Neural cell (in vitro differentiated cells): ENCODE results near the gene CNRIP1. TPM values are rescaled to one million over a fixed set of nuclear protein-coding genes. Genes with fewer than 3 reads are reported as not detected.
A peak's percentile ranks its signal among the peaks of the same experiment; 100 is the strongest.

Experiments used
- H2AFZ ChIP-seq: fragments of 200-600, 300-800 bp; sonication (generic), shearing (Covaris generic); 2 replicates; pipeline ENCODE4 v1.6.0; 2014; ENCODE audit warnings: low read depth, mild to moderate bottlenecking, antibody characterized with exemption, low read length, moderate library complexity
- H3F3A ChIP-seq: fragments of 200-600 bp; shearing (Covaris generic); 2 replicates; pipeline ENCODE4 v1.6.1; 2016; ENCODE audit warnings: mild to moderate bottlenecking, moderate library complexity, mixed read lengths, antibody characterized with exemption, low read length; ENCODE audit not compliant: insufficient read depth, poor library complexity, severe bottlenecking
- H3K27ac ChIP-seq: fragments of 200-600, 300-800 bp; sonication (generic), shearing (Covaris generic); 2 replicates; pipeline ENCODE4 v1.5.1; 2014; ENCODE audit warnings: mild to moderate bottlenecking, low read length, moderate library complexity
- H3K27me3 ChIP-seq: fragments of 300-800, 200-600 bp; sonication (generic), shearing (Covaris generic); 2 replicates; pipeline ENCODE4 v1.6.0; 2014; ENCODE audit warnings: mild to moderate bottlenecking, low read depth, low read length, moderate library complexity; ENCODE audit not compliant: insufficient read depth
- H3K36me3 ChIP-seq: fragments of 300-800, 200-600 bp; sonication (generic), shearing (Covaris generic); 2 replicates; pipeline ENCODE4 v1.5.1; 2014; ENCODE audit warnings: mild to moderate bottlenecking, antibody characterized with exemption, low read length, moderate library complexity; ENCODE audit not compliant: insufficient read depth
- H3K4me2 ChIP-seq: fragments of 300-800, 200-600 bp; sonication (generic), shearing (Covaris generic); 2 replicates; pipeline ENCODE4 v1.6.0; 2014; ENCODE audit warnings: mild to moderate bottlenecking, low read length
- H3K4me3 ChIP-seq: fragments of 300-800, 200-600 bp; sonication (generic), shearing (Covaris generic); 2 replicates; pipeline ENCODE4 v1.5.1; 2014; ENCODE audit warnings: mild to moderate bottlenecking, low read length, moderate library complexity
- H3K79me2 ChIP-seq: fragments of 200-600 bp; shearing (Covaris generic); replicated peaks from 2 replicates; pipeline ENCODE4 v1.6.0; 2014; ENCODE audit warnings: mild to moderate bottlenecking, low read length, moderate library complexity; ENCODE audit not compliant: insufficient read depth
- H3K9ac ChIP-seq: fragments of 300-800, 200-600 bp; sonication (generic), shearing (Covaris generic); 2 replicates; pipeline ENCODE4 v1.6.1; 2016; ENCODE audit warnings: mild to moderate bottlenecking, low read length, mixed read lengths
- H3K9me2 ChIP-seq: fragments of 200-600 bp; shearing (Covaris generic); 2 replicates; pipeline ENCODE4 v1.6.1; 2016; ENCODE audit warnings: mild to moderate bottlenecking, low read length, mixed read lengths; ENCODE audit not compliant: insufficient read depth
- H3K9me3 ChIP-seq: fragments of 200-600, 300-800 bp; sonication (generic), shearing (Covaris generic); 2 replicates; pipeline ENCODE4 v1.6.1; 2016; ENCODE audit warnings: mild to moderate bottlenecking, mixed run types, low read length, moderate library complexity, mixed read lengths
- H4K20me1 ChIP-seq: fragments of 200-600 bp; shearing (Covaris generic); 2 replicates; pipeline ENCODE4 v1.6.1; 2016; ENCODE audit warnings: mild to moderate bottlenecking, mixed run types; ENCODE audit not compliant: insufficient read depth
- CTCF ChIP-seq: fragments of 450-650 bp; IDR thresholded peaks from 2 replicates; pipeline ENCODE4 v1.5.1; 2014; ENCODE audit warnings: antibody characterized with exemption, mild to moderate bottlenecking, moderate library complexity; ENCODE audit not compliant: poor library complexity, severe bottlenecking
- EP300 ChIP-seq: fragments of 450-650 bp; conservative IDR thresholded peaks from 2 replicates; pipeline ENCODE4 v1.6.1; 2014; ENCODE audit warnings: antibody characterized with exemption, mild to moderate bottlenecking, moderate library complexity; ENCODE audit not compliant: poor library complexity, severe bottlenecking
- EZH2 ChIP-seq: fragments of 200-600, 300-800 bp; shearing (Covaris generic), sonication (generic); IDR thresholded peaks from 2 replicates; pipeline ENCODE4 v1.6.1; 2014; ENCODE audit warnings: antibody characterized with exemption, low read length, borderline replicate concordance, mild to moderate bottlenecking; ENCODE audit not compliant: insufficient read depth, poor library complexity, severe bottlenecking
- MXI1 ChIP-seq: fragments of 450-650 bp; conservative IDR thresholded peaks from 2 replicates; pipeline ENCODE4 v1.6.1; 2014; ENCODE audit warnings: antibody characterized with exemption, mild to moderate bottlenecking; ENCODE audit not compliant: poor library complexity, severe bottlenecking
- POLR2AphosphoS5 ChIP-seq: IDR thresholded peaks from 2 replicates; pipeline ENCODE4 v1.6.1; 2012
- RAD21 ChIP-seq: fragments of 450-650 bp; conservative IDR thresholded peaks from 2 replicates; pipeline ENCODE4 v1.6.1; 2014; ENCODE audit warnings: antibody characterized with exemption, mild to moderate bottlenecking, moderate library complexity
- REST ChIP-seq: IDR thresholded peaks from 2 replicates; pipeline ENCODE4 v1.6.1; 2012; ENCODE audit warnings: borderline replicate concordance
- SMC3 ChIP-seq: fragments of 450-650 bp; conservative IDR thresholded peaks from 2 replicates; pipeline ENCODE4 v1.6.1; 2014; ENCODE audit warnings: antibody characterized with exemption, mild to moderate bottlenecking, moderate library complexity; ENCODE audit not compliant: poor library complexity
- TAF1 ChIP-seq: IDR thresholded peaks from 2 replicates; pipeline ENCODE4 v1.6.1; 2012; ENCODE audit warnings: low read depth
- polyA plus RNA-seq: library from polyadenylated mRNA; depleted of rRNA; stranded (reverse); fragments of >200 nt; gene quantifications from 2 replicates; pipeline ENCODE4 v1.2.3, GENCODE V29; 2014

The CNRIP1 gene
- polyA plus RNA-seq, 1 donor from 2014 or later: 28.2 TPM

- Histone ChIP-seq H3K9me2 (no peaks in the 10 kb centered on the region), H3K27me3 (peaks cover 14% of the 10 kb centered on the region), H3K9me3 (no peaks in the 10 kb centered on the region), H3K9ac (no peak overlapping the region), H3K4me3 (no peak overlapping the region), H3K36me3 (no peaks in the 10 kb centered on the region), H2AFZ (no peak overlapping the region), H3K4me2 (no peak overlapping the region), H3F3A (no peaks in the 10 kb centered on the region), H4K20me1 (no peaks in the 10 kb centered on the region), H3K27ac (no peak overlapping the region), H3K79me2 (no peaks in the 10 kb centered on the region)
- no peak for TF ChIP-seq REST
- TF ChIP-seq SMC3: no peak
- TF ChIP-seq POLR2AphosphoS5: no peak
- TF ChIP-seq TAF1: no peak
- TF ChIP-seq EP300: no peak
- no peak for TF ChIP-seq CTCF
- TF ChIP-seq RAD21: no peak
- TF ChIP-seq EZH2: no peak
- TF ChIP-seq MXI1: no peak
Observed at GRCh38 chr2:68325056-68325455, 5.3 kb upstream of the CNRIP1 start.

- Histone ChIP-seq H3K9ac (peak overlapping the region; percentile 68), H3K4me3 (peak overlapping the region; percentile 73), H3K36me3 (no peaks in the 10 kb centered on the region), H3K27me3 (peaks cover 34% of the 10 kb centered on the region), H2AFZ (peak overlapping the region; percentile 51), H3K9me2 (no peaks in the 10 kb centered on the region), H3K27ac (peak overlapping the region; percentile 66), H3K9me3 (no peaks in the 10 kb centered on the region), H3K4me2 (peak overlapping the region; percentile 40), H3F3A (no peaks in the 10 kb centered on the region), H4K20me1 (no peaks in the 10 kb centered on the region), H3K79me2 (no peaks in the 10 kb centered on the region)
- TF ChIP-seq MXI1: peak; percentile 70
- TF ChIP-seq SMC3: no peak
Observed at GRCh38 chr2:68320118-68320641, 431 bp upstream of the CNRIP1 start.
